ENCODE data around the gene PRRX1.

The PRRX1 gene

DNA sequence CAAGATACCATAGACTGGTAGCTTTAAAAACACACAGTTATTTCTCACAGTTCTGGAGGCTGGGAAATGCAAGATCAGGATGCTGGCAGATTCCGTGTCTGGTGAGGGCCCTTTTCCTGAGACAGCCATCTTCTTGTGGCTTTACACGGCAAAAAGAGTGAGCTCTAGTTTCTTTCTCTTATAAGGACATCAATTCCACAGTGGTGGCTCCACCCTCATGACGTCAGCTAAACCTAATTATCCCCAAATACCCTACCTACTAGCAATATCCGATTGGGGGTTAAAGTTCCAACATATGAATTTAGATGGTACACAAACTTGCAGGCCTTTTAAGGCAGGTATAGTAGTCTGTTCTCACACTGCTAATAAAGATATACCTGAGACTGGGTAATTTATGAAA lies 77.7 kb downstream of the PRRX1 start:
- no peaks in the 10 kb centered on the region for H3K36me3 Mint-ChIP-seq
- peaks cover 20% of the 10 kb centered on the region for H3K27me3 Mint-ChIP-seq
- H3K27ac Mint-ChIP-seq, result no peak overlapping the region
- H3K4me3 Mint-ChIP-seq, result no peak overlapping the region
- no peaks in the 10 kb centered on the region for H3K4me1 Mint-ChIP-seq
- peaks cover 15% of the 10 kb centered on the region for H3K9me3 Mint-ChIP-seq
- no peak for ATAC-seq

DNA sequence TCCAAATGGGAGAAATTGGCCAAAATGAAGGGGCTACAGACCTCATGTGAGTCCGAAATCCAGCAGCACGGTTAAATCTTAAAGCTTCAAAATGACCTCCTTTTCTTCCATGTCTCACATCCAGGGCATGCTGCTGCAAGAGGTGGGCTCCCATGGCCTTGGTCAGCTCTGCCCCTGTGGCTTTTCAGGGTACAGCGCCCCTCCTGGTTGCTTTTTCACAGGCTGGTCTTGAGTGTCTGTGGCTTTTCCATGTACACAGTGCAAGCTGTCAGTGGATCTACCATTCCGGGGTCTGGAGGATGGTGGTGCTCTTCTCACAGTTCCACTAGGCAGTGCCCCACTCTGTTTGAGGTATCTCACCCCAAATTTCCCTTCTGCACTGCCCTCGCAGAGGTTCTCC lies 78.7 kb downstream of the PRRX1 start:
- H3K36me3 Mint-ChIP-seq, result no peaks in the 10 kb centered on the region
- ATAC-seq, result no peak
- H3K27me3 Mint-ChIP-seq, result peaks cover 11% of the 10 kb centered on the region
- peaks cover 15% of the 10 kb centered on the region for H3K9me3 Mint-ChIP-seq
- no peaks in the 10 kb centered on the region for H3K4me1 Mint-ChIP-seq
- no peak overlapping the region for H3K27ac Mint-ChIP-seq
- no peak overlapping the region for H3K4me3 Mint-ChIP-seq

DNA sequence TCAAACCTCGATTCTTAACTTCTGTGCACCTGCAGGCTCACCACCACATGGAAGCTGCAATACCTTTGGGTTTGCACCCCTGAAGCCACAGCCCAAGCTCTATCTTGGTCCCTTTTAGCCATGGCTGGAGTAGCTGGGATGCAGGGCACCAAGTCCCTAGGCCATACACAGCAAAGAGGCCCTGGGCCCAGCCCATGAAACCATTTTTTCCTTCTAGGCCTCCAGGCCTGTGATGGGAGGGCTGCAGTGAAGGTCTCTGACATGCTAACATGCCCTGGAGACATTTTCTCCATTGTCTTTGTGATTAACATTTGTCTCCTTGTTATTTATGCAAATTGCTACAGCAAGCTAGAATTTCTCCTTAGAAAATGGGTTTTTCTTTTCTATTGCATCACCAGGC lies 79.2 kb downstream of the PRRX1 start:
- ATAC-seq, result no peak

DNA sequence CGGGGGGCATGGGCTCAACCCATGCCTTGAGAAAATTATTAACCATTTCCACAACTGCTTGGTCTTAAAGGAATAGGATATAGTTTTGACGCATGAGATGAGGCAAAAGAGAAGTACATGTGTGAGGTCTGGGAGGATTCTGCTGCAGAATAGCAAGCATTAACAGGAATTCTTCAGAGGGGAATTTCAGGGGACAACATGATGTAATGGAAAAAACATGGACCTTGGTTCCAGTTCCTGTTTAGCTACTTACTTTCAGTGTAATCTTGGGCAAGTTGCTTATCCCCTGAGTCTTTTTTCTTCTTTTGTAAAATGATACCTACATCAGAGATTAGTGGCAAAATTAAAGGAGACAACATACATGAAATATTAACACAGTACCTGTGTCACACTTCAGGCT lies 85.6 kb downstream of the PRRX1 start:
- Mint-ChIP-seq H3K4me3 (no peak overlapping the region), H3K36me3 (no peaks in the 10 kb centered on the region), H3K27me3 (no peaks in the 10 kb centered on the region), H3K27ac (no peak overlapping the region), H3K4me1 (no peaks in the 10 kb centered on the region), H3K9me3 (no peaks in the 10 kb centered on the region)
- ATAC-seq, result no peak

More for the DNA sequence above, 79.2 kb downstream of the PRRX1 start:
- Mint-ChIP-seq H3K4me3 (no peak overlapping the region), H3K27ac (no peak overlapping the region), H3K4me1 (no peaks in the 10 kb centered on the region), H3K36me3 (no peaks in the 10 kb centered on the region), H3K27me3 (peaks cover 6% of the 10 kb centered on the region), H3K9me3 (peaks cover 15% of the 10 kb centered on the region)

DNA sequence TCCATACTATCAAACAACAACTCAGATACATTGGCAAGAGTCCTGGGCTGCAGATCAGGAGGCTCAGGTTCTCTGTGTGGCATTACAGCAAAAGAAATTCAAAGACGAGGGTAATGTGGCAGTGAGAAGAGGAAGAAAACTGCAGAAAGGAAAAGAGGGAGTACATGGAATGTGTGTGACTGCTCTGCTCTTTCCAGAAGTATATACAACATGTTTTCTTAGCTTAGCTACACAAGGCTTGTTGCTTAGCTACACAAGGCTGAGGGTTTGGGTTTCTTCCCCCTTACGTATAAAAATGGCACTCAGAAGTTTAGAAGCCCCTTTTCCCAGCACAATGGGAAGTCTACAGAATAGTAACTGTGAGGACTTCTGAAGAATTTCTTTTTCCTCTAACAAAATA lies 86.0 kb downstream of the PRRX1 start:
- no peak overlapping the region for H3K4me3 Mint-ChIP-seq
- H3K27me3 Mint-ChIP-seq, result no peaks in the 10 kb centered on the region
- H3K4me1 Mint-ChIP-seq, result no peaks in the 10 kb centered on the region
- H3K27ac Mint-ChIP-seq, result no peak overlapping the region
- H3K9me3 Mint-ChIP-seq, result no peaks in the 10 kb centered on the region
- H3K36me3 Mint-ChIP-seq, result no peaks in the 10 kb centered on the region
- ATAC-seq, result no peak

DNA sequence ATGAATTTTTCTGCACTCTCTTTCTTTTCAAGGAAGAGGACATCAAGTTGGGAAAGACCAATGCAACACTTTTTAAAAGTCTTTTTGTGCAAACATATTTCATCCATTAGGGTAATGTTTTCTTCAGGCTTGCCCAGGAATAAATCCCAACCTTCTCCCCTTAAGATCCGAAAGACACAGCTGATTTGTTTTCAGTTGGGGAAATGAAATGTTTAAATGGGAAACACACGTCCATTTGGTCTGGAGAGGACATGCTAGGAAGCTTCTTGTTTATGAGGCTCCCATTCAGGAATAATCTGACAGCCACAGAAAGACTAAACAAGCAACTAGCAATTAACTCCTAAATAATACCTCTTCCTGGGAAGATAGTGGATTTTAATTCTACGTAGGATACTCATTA lies 91.9 kb downstream of the PRRX1 start:
- Mint-ChIP-seq H3K36me3 (no peaks in the 10 kb centered on the region), H3K9me3 (no peaks in the 10 kb centered on the region), H3K27ac (no peak overlapping the region), H3K4me3 (no peak overlapping the region), H3K27me3 (no peaks in the 10 kb centered on the region), H3K4me1 (no peaks in the 10 kb centered on the region)
- ATAC-seq, result no peak

DNA sequence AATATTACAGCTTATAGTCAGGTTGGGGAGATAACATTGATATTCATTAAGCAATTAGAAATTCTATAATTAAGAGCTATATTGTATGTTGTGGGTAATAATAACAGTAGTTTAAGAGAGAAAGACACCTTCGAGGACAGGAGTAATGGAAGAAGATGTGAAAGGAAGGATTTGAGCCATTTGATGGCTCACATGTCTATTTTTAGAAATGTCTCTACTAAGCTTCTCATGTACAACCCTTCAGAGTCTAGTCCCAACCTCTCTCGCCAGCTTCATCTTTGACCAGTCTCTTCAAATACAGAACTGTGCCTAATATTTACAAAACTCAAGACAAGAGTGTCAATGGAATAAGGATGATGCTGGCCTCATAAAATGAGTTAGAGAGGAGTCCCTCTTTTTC lies 95.1 kb downstream of the PRRX1 start:
- H3K27ac Mint-ChIP-seq, result no peak overlapping the region
- H3K27me3 Mint-ChIP-seq, result no peaks in the 10 kb centered on the region
- no peaks in the 10 kb centered on the region for H3K9me3 Mint-ChIP-seq
- no peaks in the 10 kb centered on the region for H3K4me1 Mint-ChIP-seq
- no peak for ATAC-seq
- H3K36me3 Mint-ChIP-seq, result no peaks in the 10 kb centered on the region
- no peak overlapping the region for H3K4me3 Mint-ChIP-seq

DNA sequence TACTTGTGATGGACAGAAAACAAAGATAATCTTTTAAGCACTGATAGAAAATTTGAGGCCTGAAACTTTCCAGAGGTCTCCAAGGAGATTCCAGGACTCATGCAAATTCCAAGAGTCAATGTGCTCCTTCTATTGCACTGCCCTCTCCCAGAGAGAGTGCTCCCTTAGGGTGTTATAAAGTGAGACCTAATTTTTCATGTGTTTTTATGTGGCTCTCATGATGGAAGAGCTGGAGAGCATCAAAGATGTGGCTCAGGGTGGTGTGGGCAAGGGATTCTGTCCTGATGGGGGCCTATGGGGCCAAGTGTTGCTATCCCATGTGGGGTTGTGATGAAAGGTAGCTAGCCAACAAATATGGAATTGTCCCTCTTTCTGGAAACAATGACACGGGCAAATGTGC lies 101.3 kb downstream of the PRRX1 start:
- Mint-ChIP-seq H3K4me1 (no peaks in the 10 kb centered on the region), H3K36me3 (no peaks in the 10 kb centered on the region), H3K27me3 (no peaks in the 10 kb centered on the region), H3K9me3 (no peaks in the 10 kb centered on the region), H3K27ac (no peak overlapping the region), H3K4me3 (no peak overlapping the region)
- ATAC-seq, result no peak

DNA sequence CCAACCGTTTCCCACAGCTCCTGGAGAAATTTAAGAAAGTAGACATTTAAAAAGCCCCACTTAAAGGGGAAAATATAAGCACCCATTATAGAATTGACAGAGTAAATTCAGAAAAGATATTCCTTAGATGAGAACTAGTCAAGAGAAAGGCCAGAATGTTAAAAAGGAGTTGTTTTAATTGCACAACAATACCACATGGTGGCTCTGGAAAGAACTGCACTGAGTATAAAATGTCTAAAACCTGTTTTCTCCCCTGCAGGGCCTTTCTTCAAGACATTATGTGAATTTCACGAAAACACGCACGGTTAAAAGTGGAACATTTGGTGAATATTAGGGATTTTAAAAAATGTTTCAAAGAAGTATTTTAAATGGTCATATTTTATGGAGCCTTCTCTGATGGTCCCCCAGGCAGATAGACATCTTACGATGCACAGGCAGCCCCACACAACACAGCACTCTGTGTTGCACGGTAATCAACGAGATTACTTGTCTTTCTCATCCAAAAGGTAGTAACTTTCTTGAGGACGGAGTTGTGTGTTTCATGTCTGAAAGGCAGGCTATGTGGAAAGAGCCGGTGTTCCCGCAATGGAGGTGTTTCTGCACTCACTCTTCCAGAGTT lies 101.9 kb downstream of the PRRX1 start:
- no peak overlapping the region for H3K4me3 Mint-ChIP-seq
- H3K36me3 Mint-ChIP-seq, result no peaks in the 10 kb centered on the region
- H3K9me3 Mint-ChIP-seq, result no peaks in the 10 kb centered on the region
- no peaks in the 10 kb centered on the region for H3K4me1 Mint-ChIP-seq
- no peak overlapping the region for H3K27ac Mint-ChIP-seq
- no peaks in the 10 kb centered on the region for H3K27me3 Mint-ChIP-seq
- ATAC-seq, result no peak

DNA sequence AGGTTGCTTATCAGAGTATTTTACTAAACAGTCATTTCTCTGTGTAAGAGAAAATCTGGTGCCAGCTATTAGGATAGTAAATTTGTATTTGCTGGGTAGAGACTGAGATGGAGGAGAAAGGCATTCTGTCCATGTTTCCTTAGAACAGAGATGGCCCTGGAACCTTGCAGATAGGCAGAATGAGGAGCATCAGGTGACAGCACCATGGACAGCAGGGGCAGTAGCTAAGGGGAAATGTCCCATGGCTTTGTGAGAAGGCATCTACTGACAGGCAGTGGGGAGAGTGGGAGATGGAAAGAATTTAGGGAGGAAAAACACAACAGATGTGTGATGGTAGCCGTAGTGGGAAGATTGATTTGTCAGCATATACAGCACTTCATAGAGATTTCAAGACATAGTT lies 105.0 kb downstream of the PRRX1 start:
- H3K27me3 Mint-ChIP-seq, result no peaks in the 10 kb centered on the region
- H3K9me3 Mint-ChIP-seq, result no peaks in the 10 kb centered on the region
- no peak overlapping the region for H3K27ac Mint-ChIP-seq
- H3K4me1 Mint-ChIP-seq, result no peaks in the 10 kb centered on the region
- H3K36me3 Mint-ChIP-seq, result no peaks in the 10 kb centered on the region
- ATAC-seq, result no peak
- H3K4me3 Mint-ChIP-seq, result no peak overlapping the region

DNA sequence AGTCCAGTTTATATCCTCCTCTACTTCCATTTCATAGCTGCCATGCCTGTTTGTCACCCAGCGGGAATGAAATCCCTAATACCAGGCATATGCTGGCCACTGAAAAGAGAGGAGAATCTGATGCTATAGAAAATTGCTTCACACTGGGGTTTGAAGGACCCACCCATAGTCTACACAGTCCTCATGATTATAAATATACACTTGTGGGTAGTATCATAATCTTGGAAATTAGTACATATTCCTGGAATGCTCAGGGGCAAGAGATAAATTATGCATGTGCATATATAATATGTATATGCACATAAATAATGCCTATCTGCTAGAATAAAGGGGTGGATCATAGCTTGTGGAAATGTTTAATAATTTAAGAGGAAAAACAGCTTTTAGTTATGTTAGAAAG lies 105.8 kb downstream of the PRRX1 start:
- ATAC-seq, result no peak
- Mint-ChIP-seq H3K9me3 (no peaks in the 10 kb centered on the region), H3K4me3 (no peak overlapping the region), H3K27me3 (no peaks in the 10 kb centered on the region), H3K36me3 (no peaks in the 10 kb centered on the region), H3K27ac (no peak overlapping the region), H3K4me1 (no peaks in the 10 kb centered on the region)

DNA sequence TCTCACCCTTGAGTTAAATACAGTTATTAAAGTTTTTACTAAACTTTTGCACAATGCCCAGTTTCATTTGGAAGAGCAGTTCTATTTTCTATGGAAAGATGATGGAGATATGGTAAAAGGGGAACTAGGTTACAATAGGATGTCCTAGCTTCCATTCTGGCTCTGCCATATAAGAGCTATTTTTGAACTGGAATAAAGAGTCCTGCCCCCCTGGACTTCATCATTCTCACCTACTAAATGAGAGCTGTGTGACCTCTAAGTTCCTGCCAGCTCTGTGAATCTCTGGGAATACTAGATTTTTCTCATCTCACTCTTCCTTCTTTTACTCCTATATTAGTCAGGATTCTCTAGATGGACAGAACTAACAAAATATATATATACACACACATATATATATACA lies 106.3 kb downstream of the PRRX1 start:
- no peaks in the 10 kb centered on the region for H3K36me3 Mint-ChIP-seq
- ATAC-seq, result no peak
- no peak overlapping the region for H3K4me3 Mint-ChIP-seq
- no peaks in the 10 kb centered on the region for H3K9me3 Mint-ChIP-seq
- H3K4me1 Mint-ChIP-seq, result no peaks in the 10 kb centered on the region
- H3K27me3 Mint-ChIP-seq, result no peaks in the 10 kb centered on the region
- H3K27ac Mint-ChIP-seq, result no peak overlapping the region

DNA sequence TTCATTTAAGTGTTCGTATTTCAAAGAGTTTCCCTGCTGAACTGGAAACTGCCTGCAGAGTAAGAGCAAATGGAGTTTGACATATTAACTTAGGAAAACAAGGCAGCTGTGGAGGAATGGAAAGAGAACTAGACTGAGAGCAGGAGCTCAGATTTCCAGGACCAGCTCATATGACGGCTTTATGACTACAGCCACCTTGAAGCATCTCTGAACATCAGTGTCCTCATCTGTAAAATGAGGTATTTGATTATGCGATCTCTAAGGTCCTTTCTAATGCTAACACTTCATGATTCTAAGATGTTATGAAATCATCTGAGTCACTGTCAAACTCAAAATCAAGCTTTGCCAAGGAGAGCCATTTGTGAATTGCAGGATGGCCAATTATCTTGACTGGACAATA lies 112.3 kb downstream of the PRRX1 start:
- H3K27ac Mint-ChIP-seq, result no peak overlapping the region
- no peak for ATAC-seq
- no peak overlapping the region for H3K4me3 Mint-ChIP-seq
- peaks cover 9% of the 10 kb centered on the region for H3K9me3 Mint-ChIP-seq
- H3K27me3 Mint-ChIP-seq, result no peaks in the 10 kb centered on the region
- no peaks in the 10 kb centered on the region for H3K4me1 Mint-ChIP-seq
- no peaks in the 10 kb centered on the region for H3K36me3 Mint-ChIP-seq

DNA sequence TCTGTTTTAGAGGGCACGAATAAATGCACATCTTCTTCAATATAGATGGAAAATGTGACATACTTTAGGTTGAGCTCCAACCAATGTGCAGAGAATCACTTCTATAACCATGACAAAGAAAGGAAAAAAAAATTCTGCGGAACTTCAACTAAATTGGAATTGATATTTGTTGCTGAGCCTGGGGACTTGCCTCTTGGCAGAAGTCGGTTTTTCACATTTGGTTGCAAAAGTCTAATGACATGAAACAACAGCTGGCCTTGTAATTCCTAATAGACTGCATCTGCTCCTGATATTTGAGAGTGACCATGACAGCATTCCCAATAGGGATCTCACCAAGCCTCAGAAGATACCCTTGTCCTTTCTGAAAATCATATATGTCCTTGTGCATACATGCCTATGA lies 112.8 kb downstream of the PRRX1 start:
- Mint-ChIP-seq H3K36me3 (no peaks in the 10 kb centered on the region), H3K27ac (no peak overlapping the region), H3K4me3 (no peak overlapping the region), H3K4me1 (no peaks in the 10 kb centered on the region), H3K27me3 (no peaks in the 10 kb centered on the region), H3K9me3 (peaks cover 12% of the 10 kb centered on the region)
- no peak for ATAC-seq

Data from stimulated activated memory B cell treated with anti-CD40 and anti-IgM and Interleukin-4, amounts not matched to agents 10 μg/mL and 1 μg/mL and 100 μg/mL, for 72 hours (primary cell).